Measurements from ENCODE around the gene GNB2.
A peak's percentile ranks its signal among the peaks of the same experiment; 100 is the strongest.
"Not testable (repeated sequence)": the region's sequence is repeated elsewhere in the genome, so short reads cannot be mapped to it uniquely, and the experiment has no call there.

GNB2 gene

GRCh38 chr7:100662194-100662776, 11.3 kb upstream of the GNB2 start:
- DNase-seq (ENCODE audit: low read depth, low spot score) = not testable (repeated sequence)

- DNase-seq (ENCODE audit: low read depth, low spot score) = no peak
These were observed 8.3 kb upstream of the GNB2 start for GRCh38 chr7:100665168-100665726.

GRCh38 chr7:100667331-100668068, 6.0 kb upstream of the GNB2 start:
- no peak for DNase-seq (ENCODE audit: low read depth, low spot score)

- DNase-seq (ENCODE audit: low read depth, low spot score) = no peak
These were observed 5.5 kb upstream of the GNB2 start for GRCh38 chr7:100668069-100668449.

GRCh38 chr7:100669106-100669505, 4.4 kb upstream of the GNB2 start:
- DNase-seq (ENCODE audit: low read depth, low spot score) = not testable (repeated sequence)

- DNase-seq (ENCODE audit: low read depth, low spot score) = no peak
These were observed 3.5 kb upstream of the GNB2 start for GRCh38 chr7:100670074-100670473.

- DNase-seq (ENCODE audit: low read depth, low spot score) = no peak
These were observed 1.9 kb upstream of the GNB2 start for GRCh38 chr7:100671353-100672327.

GRCh38 chr7:100673942-100674410, 436 bp downstream of the GNB2 start:
- no peak for DNase-seq (ENCODE audit: low read depth, low spot score)

- no peak for DNase-seq (ENCODE audit: low read depth, low spot score)
These were observed 1.0 kb downstream of the GNB2 start for GRCh38 chr7:100674411-100675104.

- DNase-seq (ENCODE audit: low read depth, low spot score) = no peak
These were observed 1.5 kb downstream of the GNB2 start for GRCh38 chr7:100675105-100675451.

GRCh38 chr7:100675581-100676350, 2.2 kb downstream of the GNB2 start:
- DNase-seq (ENCODE audit: low read depth, low spot score) = peak; percentile 64

- DNase-seq (ENCODE audit: low read depth, low spot score) = no peak
These were observed 3.2 kb downstream of the GNB2 start for GRCh38 chr7:100676501-100677306.

GRCh38 chr7:100677308-100678267, 4.0 kb downstream of the GNB2 start:
- DNase-seq (ENCODE audit: low read depth, low spot score) = no peak

- DNase-seq (ENCODE audit: low read depth, low spot score) = no peak
These were observed 4.9 kb downstream of the GNB2 start for GRCh38 chr7:100678291-100678984.

- no peak for DNase-seq (ENCODE audit: low read depth, low spot score)
These were observed 5.8 kb downstream of the GNB2 start for GRCh38 chr7:100679129-100679926.

GRCh38 chr7:100679927-100680575, 6.5 kb downstream of the GNB2 start:
- DNase-seq (ENCODE audit: low read depth, low spot score) = no peak
